Adrenal gland (tissue), 5 donors: ENCODE data around the gene DHDDS.

Experiments
- CTCF ChIP-seq, 6 experiments: fragments of 450-650 bp in 4 of 6; fragments of 200-600 bp in 2 of 6; sonication (generic) in 1 of 6; IDR thresholded peaks; 1 replicate in 5 of 6; 2 replicates in 1 of 6; pipeline versions ENCODE4 v1.5.1 to v1.8.0; 2016 to 2021; ENCODE audit warnings: antibody characterized with exemption in 6 of 6, mild to moderate bottlenecking in 2 of 6, moderate library complexity in 1 of 6
- POLR2A ChIP-seq, 2 donors: fragments of 450-650 bp; IDR thresholded peaks; one replicate each; pipeline ENCODE4 v1.6.1; 2017; ENCODE audit warnings: antibody characterized with exemption in 2 of 2, mild to moderate bottlenecking in 2 of 2, moderate library complexity in 1 of 2
- donor health status: DM: no; HTN: no; CAD: no.

GRCh38 chr1:26412180-26412840 lies 19.8 kb upstream of the DHDDS start:
- TF ChIP-seq CTCF (IDR thresholded peaks at IDR 0.05) (no peak), POLR2A (IDR thresholded peaks at IDR 0.05) (no peak)
